Measurements from ENCODE around the gene ZNF81. TPM values are rescaled to one million over a fixed set of nuclear protein-coding genes. Genes with fewer than 3 reads are reported as not detected.

ZNF81 gene
- total and polyA plus RNA-seq, 2 of the 4 experiments (the other 2 are of a cell fraction), result 2.1 to 4.5 TPM

DNA sequence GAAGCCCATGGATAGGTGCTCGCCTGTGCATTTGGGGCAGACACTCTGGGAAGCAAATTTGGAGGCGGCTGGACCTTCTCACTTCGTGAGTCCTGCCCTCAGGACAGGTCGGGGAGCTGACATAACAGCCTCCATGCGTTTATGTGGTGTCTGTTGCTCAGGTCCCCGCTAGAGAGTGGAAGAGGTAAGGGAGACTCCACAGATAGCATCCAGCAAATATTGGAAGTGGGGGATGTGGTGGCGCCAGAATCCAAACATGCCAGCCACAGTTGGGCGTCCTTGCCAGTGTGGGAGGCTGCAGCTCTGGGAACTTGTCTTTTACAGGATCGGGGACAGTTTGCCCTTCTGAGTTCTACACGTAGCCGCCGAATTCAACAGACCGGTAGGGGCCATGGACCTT, 119.3 kb downstream of the ZNF81 start:
- H3K4me2 ChIP-seq (ENCODE audit: low read depth, low read length), result no peak overlapping the region
- no peak overlapping the region for H2BK5ac ChIP-seq (ENCODE audit: low read depth, low read length, poor library complexity, severe bottlenecking)
- ChIA-PET CTCF (no interaction called here), POLR2A (ENCODE audit: unreplicated experiment) (no interaction called here)
- intact Hi-C loops (cut with micrococcal nuclease) (no loop called here), in situ Hi-C loops (cut with MboI; ENCODE audit: low sequenced_read_pairs) (no loop called here), dilution Hi-C loops (cut with HindIII; ENCODE audit: low sequenced_read_pairs, unreplicated experiment) (no loop called here)
- DNase-seq, result no peak
- H2BK15ac ChIP-seq (ENCODE audit: low read depth, low read length), result no peak overlapping the region
- no peak overlapping the region for H3K56ac ChIP-seq (ENCODE audit: extremely low read depth, insufficient read depth, low read length)
- H3K27me3 ChIP-seq (ENCODE audit: control insufficient read depth, insufficient read depth, low read length), result no peaks in the 10 kb centered on the region
- H3K4ac ChIP-seq (ENCODE audit: low read depth, low read length), result no peak overlapping the region
- no peak overlapping the region for H2AK9ac ChIP-seq (replicated peaks; ENCODE audit: low read depth, low read length, poor library complexity)
- no peak overlapping the region for H3K27ac ChIP-seq (ENCODE audit: insufficient read depth, low read length)
- ATAC-seq (ENCODE audit: low read depth), result no peak
- H4K8ac ChIP-seq (ENCODE audit: low read depth in 2 of 2, low read length in 2 of 2), result no peak overlapping the region
- H2AFZ ChIP-seq (replicated peaks; ENCODE audit: low read length, poor library complexity), result no peak overlapping the region
- H2BK120ac ChIP-seq (ENCODE audit: low read depth, low read length), result no peak overlapping the region
- H2BK20ac ChIP-seq (ENCODE audit: low read depth, low read length), result no peak overlapping the region
- no peak overlapping the region for H2AK5ac ChIP-seq (ENCODE audit: low read depth, low read length)
- WGBS, 2 experiments (ENCODE audit: extremely low coverage in 2 of 2, insufficient read length in 1 of 2), result 65% methylated on average over 4 of the region's 13 CpGs; no CpG with 5 or more reads in 1 of the 2 experiments
- no peak overlapping the region for H3K9ac ChIP-seq (ENCODE audit: low read depth, low read length)
- H3K36me3 ChIP-seq (ENCODE audit: control insufficient read depth, insufficient read depth, low read length), result no peaks in the 10 kb centered on the region
- no peak overlapping the region for H3K23ac ChIP-seq (ENCODE audit: low read depth, low read length)
- H3K9me1 ChIP-seq (ENCODE audit: insufficient read depth, low read length), result no peaks in the 10 kb centered on the region
- H3K4me1 ChIP-seq (ENCODE audit: control insufficient read depth, insufficient read depth, low read length), result no peaks in the 10 kb centered on the region
- H3K14ac ChIP-seq (replicated peaks; ENCODE audit: low read depth, low read length), result no peak overlapping the region
- BruUV-seq (replicated peaks), result no TSS peak
- H4K91ac ChIP-seq (ENCODE audit: insufficient read depth, low read depth, low read length), result no peak overlapping the region
- no peak overlapping the region for H4K5ac ChIP-seq (ENCODE audit: low read depth, low read length)
- TF ChIP-seq CEBPB (IDR thresholded peaks at IDR 0.05; ENCODE audit: low read depth, low read length), result no peak
- TF ChIP-seq NFE2L2 (IDR thresholded peaks at IDR 0.05; ENCODE audit: low read depth, low read length), result no peak
- TF ChIP-seq POLR2A (IDR thresholded peaks at IDR 0.05; ENCODE audit: low read depth, low read length), result no peak
- no peak for TF ChIP-seq FOS (IDR thresholded peaks at IDR 0.05; ENCODE audit: low read depth, low read length)
- no peak for TF ChIP-seq RAD21 (IDR thresholded peaks at IDR 0.05; ENCODE audit: low read length)
- TF ChIP-seq MAZ (IDR thresholded peaks at IDR 0.05; ENCODE audit: borderline replicate concordance, low read depth, low read length), result no peak
- no peak for TF ChIP-seq RFX5 (IDR thresholded peaks at IDR 0.05; ENCODE audit: low read depth, low read length)
- TF ChIP-seq, protein P1, sequence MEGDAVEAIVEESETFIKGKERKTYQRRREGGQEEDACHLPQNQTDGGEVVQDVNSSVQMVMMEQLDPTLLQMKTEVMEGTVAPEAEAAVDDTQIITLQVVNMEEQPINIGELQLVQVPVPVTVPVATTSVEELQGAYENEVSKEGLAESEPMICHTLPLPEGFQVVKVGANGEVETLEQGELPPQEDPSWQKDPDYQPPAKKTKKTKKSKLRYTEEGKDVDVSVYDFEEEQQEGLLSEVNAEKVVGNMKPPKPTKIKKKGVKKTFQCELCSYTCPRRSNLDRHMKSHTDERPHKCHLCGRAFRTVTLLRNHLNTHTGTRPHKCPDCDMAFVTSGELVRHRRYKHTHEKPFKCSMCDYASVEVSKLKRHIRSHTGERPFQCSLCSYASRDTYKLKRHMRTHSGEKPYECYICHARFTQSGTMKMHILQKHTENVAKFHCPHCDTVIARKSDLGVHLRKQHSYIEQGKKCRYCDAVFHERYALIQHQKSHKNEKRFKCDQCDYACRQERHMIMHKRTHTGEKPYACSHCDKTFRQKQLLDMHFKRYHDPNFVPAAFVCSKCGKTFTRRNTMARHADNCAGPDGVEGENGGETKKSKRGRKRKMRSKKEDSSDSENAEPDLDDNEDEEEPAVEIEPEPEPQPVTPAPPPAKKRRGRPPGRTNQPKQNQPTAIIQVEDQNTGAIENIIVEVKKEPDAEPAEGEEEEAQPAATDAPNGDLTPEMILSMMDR (conservative IDR thresholded peaks at IDR 0.05; ENCODE audit: low read depth, low read length), result no peak
- TF ChIP-seq RCOR1 (IDR thresholded peaks at IDR 0.05; ENCODE audit: insufficient replicate concordance, low read length), result no peak
- TF ChIP-seq MAFK (IDR thresholded peaks at IDR 0.05; ENCODE audit: low read depth, low read length), result no peak
- TF ChIP-seq, protein P2, sequence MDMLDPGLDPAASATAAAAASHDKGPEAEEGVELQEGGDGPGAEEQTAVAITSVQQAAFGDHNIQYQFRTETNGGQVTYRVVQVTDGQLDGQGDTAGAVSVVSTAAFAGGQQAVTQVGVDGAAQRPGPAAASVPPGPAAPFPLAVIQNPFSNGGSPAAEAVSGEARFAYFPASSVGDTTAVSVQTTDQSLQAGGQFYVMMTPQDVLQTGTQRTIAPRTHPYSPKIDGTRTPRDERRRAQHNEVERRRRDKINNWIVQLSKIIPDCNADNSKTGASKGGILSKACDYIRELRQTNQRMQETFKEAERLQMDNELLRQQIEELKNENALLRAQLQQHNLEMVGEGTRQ (IDR thresholded peaks at IDR 0.05; ENCODE audit: low read depth, low read length), result no peak
- no peak for TF ChIP-seq SMC3 (IDR thresholded peaks at IDR 0.05; ENCODE audit: low read depth, low read length)
- no peak for TF ChIP-seq CHD1 (IDR thresholded peaks at IDR 0.05; ENCODE audit: low read depth, low read length)
- no peak for TF ChIP-seq MXI1 (IDR thresholded peaks at IDR 0.05; ENCODE audit: borderline replicate concordance, low read depth, low read length)
- TF ChIP-seq, protein P3, sequence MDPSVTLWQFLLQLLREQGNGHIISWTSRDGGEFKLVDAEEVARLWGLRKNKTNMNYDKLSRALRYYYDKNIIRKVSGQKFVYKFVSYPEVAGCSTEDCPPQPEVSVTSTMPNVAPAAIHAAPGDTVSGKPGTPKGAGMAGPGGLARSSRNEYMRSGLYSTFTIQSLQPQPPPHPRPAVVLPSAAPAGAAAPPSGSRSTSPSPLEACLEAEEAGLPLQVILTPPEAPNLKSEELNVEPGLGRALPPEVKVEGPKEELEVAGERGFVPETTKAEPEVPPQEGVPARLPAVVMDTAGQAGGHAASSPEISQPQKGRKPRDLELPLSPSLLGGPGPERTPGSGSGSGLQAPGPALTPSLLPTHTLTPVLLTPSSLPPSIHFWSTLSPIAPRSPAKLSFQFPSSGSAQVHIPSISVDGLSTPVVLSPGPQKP (IDR thresholded peaks at IDR 0.05; ENCODE audit: borderline replicate concordance, low read depth, low read length), result no peak
- TF ChIP-seq BHLHE40 (IDR thresholded peaks at IDR 0.05; ENCODE audit: low read depth, low read length), result no peak
- no peaks in the 10 kb centered on the region for H3K79me1 ChIP-seq (ENCODE audit: low read depth in 1 of 2, low read length in 2 of 2)
- H3K18ac ChIP-seq (ENCODE audit: low read depth, low read length), result no peak overlapping the region
- no peak overlapping the region for H3K4me3 ChIP-seq (ENCODE audit: insufficient read depth, low read depth, low read length)
- H3K9me3 ChIP-seq (ENCODE audit: control insufficient read depth, insufficient read depth, low read length), result peaks cover 12% of the 10 kb centered on the region; the same call in 1 of the 2 replicates
- H4K20me1 ChIP-seq (ENCODE audit: insufficient read depth, low read length), result no peaks in the 10 kb centered on the region
